Subcutaneous adipose tissue (tissue), 4 donors: ENCODE results near the gene CCNE1. TPM values are rescaled to one million over a fixed set of nuclear protein-coding genes. Genes with fewer than 3 reads are reported as not detected.

Source experiments
- CTCF ChIP-seq: fragments of 450-650 bp; IDR thresholded peaks from one replicate; pipeline ENCODE4 v1.5.1; 2016; ENCODE audit warnings: low read depth, mild to moderate bottlenecking, control low read depth, antibody characterized with exemption, moderate library complexity
- total RNA-seq, 4 donors: library from RNA; depleted of rRNA; stranded (reverse); fragments of >200 nt; gene quantifications; one replicate each; pipeline ENCODE4 v1.1.0, GENCODE V29; 2016

The CCNE1 gene
- total RNA-seq, 4 donors from 2014 or later: 1.1 to 2.7 (median 2.1) TPM

- no peak for TF ChIP-seq CTCF
Measured at GRCh38 chr19:29789007-29789406, 22.8 kb upstream of the CCNE1 start.

GRCh38 chr19:29793116-29793727 is 18.6 kb upstream of the CCNE1 start:
- no peak for TF ChIP-seq CTCF

- no peak for TF ChIP-seq CTCF
Measured at GRCh38 chr19:29795461-29796172, 16.2 kb upstream of the CCNE1 start.

- TF ChIP-seq CTCF: no peak
Measured at GRCh38 chr19:29796173-29796573, 15.6 kb upstream of the CCNE1 start.

GRCh38 chr19:29798774-29799497 is 12.9 kb upstream of the CCNE1 start:
- no peak for TF ChIP-seq CTCF

- TF ChIP-seq CTCF: no peak
Measured at GRCh38 chr19:29800100-29800825, 11.5 kb upstream of the CCNE1 start.

GRCh38 chr19:29804493-29804892 is 7.3 kb upstream of the CCNE1 start:
- no peak for TF ChIP-seq CTCF
